Activated T-cell treated with anti-CD3 and anti-CD28 coated beads, Interleukin-2, amount 50 U/mL, for 1 hour (primary cell): ENCODE results near the gene B3GALT6.
"Not testable (repeated sequence)": the region's sequence is repeated elsewhere in the genome, so short reads cannot be mapped to it uniquely, and the experiment has no call there.

Source experiments
- DNase-seq: peaks from one replicate; pipeline ENCODE4 v3.0.0-alpha.2; 2020

Gene B3GALT6

GRCh38 chr1:1232208-1232795 is at the start of gene B3GALT6:
Gene B3GALT6 (plus strand): TSS chr1:1232237. CDS start chr1:1232279, 42 bp downstream.
- no peak for DNase-seq

- no peak for DNase-seq
Measured at GRCh38 chr1:1182491-1183220, 49.4 kb upstream of the B3GALT6 start.

- no peak for DNase-seq
Measured at GRCh38 chr1:1183221-1183747, 48.8 kb upstream of the B3GALT6 start.

GRCh38 chr1:1183833-1184775 is 47.9 kb upstream of the B3GALT6 start:
- no peak for DNase-seq

GRCh38 chr1:1185101-1185765 is 46.8 kb upstream of the B3GALT6 start:
- DNase-seq: no peak

GRCh38 chr1:1187938-1188337 is 44.1 kb upstream of the B3GALT6 start:
- no peak for DNase-seq

- no peak for DNase-seq
Measured at GRCh38 chr1:1189111-1189510, 42.9 kb upstream of the B3GALT6 start.

- DNase-seq: no peak
Measured at GRCh38 chr1:1191734-1192133, 40.3 kb upstream of the B3GALT6 start.

- DNase-seq: no peak
Measured at GRCh38 chr1:1194723-1195122, 37.3 kb upstream of the B3GALT6 start.

- DNase-seq: not testable (repeated sequence)
Measured at GRCh38 chr1:1195726-1196125, 36.3 kb upstream of the B3GALT6 start.

- DNase-seq: peak; percentile 20
Measured at GRCh38 chr1:1196431-1197187, 35.4 kb upstream of the B3GALT6 start.

- DNase-seq: no peak
Measured at GRCh38 chr1:1197188-1197500, 34.9 kb upstream of the B3GALT6 start.

GRCh38 chr1:1197551-1198422 is 34.2 kb upstream of the B3GALT6 start:
- peak; percentile 27 for DNase-seq

GRCh38 chr1:1198423-1199140 is 33.5 kb upstream of the B3GALT6 start:
- DNase-seq: no peak

- DNase-seq: peak; percentile 36
Measured at GRCh38 chr1:1199141-1199960, 32.7 kb upstream of the B3GALT6 start.

- peak; percentile 35 for DNase-seq
Measured at GRCh38 chr1:1199961-1200875, 31.8 kb upstream of the B3GALT6 start.

GRCh38 chr1:1200876-1201810 is 30.9 kb upstream of the B3GALT6 start:
- peak; percentile 95 for DNase-seq
